Measurements from ENCODE around the gene SERP2. TPM values are rescaled to one million over a fixed set of nuclear protein-coding genes. Genes with fewer than 3 reads are reported as not detected.

SERP2 gene
- total and polyA plus RNA-seq, 10 of the 15 experiments (the other 5 are each of a cell fraction or from before 2014, with no cell fraction given) = not detected

DNA sequence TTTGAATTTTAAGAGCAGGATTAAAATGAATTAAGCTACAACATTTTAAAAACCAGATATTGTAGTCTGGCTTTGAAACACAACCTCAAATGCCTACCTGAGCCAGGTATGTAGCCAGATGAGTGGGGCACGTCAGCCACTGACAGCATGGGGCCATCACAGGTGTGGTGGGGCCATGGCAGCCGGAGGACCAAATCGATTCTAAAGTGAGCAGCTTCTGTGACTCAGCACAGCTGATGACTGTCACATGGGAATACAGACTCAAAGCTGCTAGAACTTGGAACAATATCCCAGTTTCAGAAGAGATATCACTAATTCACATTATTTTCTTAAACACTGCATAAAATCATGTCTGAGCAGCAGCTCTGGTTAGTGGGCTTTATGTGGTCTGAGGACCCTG lies 52.8 kb downstream of the SERP2 start:
- no peaks in the 10 kb centered on the region for H3K4me1 ChIP-seq (ENCODE audit: control insufficient read depth, insufficient read depth, low read length)
- no peaks in the 10 kb centered on the region for H3K79me2 ChIP-seq (ENCODE audit: control insufficient read depth, insufficient read depth, low read length)
- ChIA-PET SMC1A (ENCODE audit: uncharacterized antibody, unreplicated experiment) (no interaction called here), POLR2A (no interaction called here), RAD21 (ENCODE audit: unreplicated experiment) (no interaction called here), CTCF (interaction anchor here (1.9 kb wide), 1 partner anchor 11 kb away, joined by 4 read pairs; no protein-coding TSS in a partner anchor)
- ATAC-seq (no peak), FAIRE-seq (no peak), DNase-seq (ENCODE audit: low read depth, low spot score) (no peak)
- intact Hi-C loops (cut with micrococcal nuclease; ENCODE audit: unreplicated experiment) (no loop called here), in situ Hi-C loops (cut with MboI) (no loop called here)
- no peak overlapping the region for H2AFZ ChIP-seq (ENCODE audit: control insufficient read depth, low read depth, low read length)
- no peaks in the 10 kb centered on the region for H3K36me3 ChIP-seq (ENCODE audit: control insufficient read depth in 2 of 2, insufficient read depth in 2 of 2, low read length in 1 of 2)
- no peak overlapping the region for H3K9ac ChIP-seq (ENCODE audit: control insufficient read depth, insufficient read depth, low read length)
- 31% methylated on average over 3 of the region's 3 CpGs for WGBS (ENCODE audit: insufficient coverage, insufficient replicate concordance, low lambda C conversion rate, missing lambda C conversion rate)
- H3K4me2 ChIP-seq (ENCODE audit: control insufficient read depth, insufficient read depth) = no peak overlapping the region
- H3K27me3 ChIP-seq (replicated peaks in 1 of 2; ENCODE audit: control insufficient read depth in 2 of 2, insufficient read depth in 2 of 2, low read length in 1 of 2) = peaks cover 0 to 5% of the 10 kb centered on the region in 2 experiments; a peak in 2 of 4 replicates
- no peak overlapping the region for H3K4me3 ChIP-seq
- H3K9me3 ChIP-seq (replicated peaks; ENCODE audit: control insufficient read depth, insufficient read depth, low read length) = no peaks in the 10 kb centered on the region
- BruUV-seq (replicated peaks) = no TSS peak
- H3K27ac ChIP-seq (ENCODE audit: control insufficient read depth, insufficient read depth) = no peak overlapping the region
- H4K20me1 ChIP-seq (ENCODE audit: control insufficient read depth, insufficient read depth) = no peaks in the 10 kb centered on the region
- TF ChIP-seq SMC3 (IDR thresholded peaks at IDR 0.05; ENCODE audit: borderline replicate concordance, low read length) (no peak), TAF1 (IDR thresholded peaks at IDR 0.05; ENCODE audit: borderline replicate concordance, low read depth, low read length) (no peak), NFXL1 (IDR thresholded peaks at IDR 0.05; ENCODE audit: borderline replicate concordance) (no peak), POU2F2 (IDR thresholded peaks at IDR 0.05; ENCODE audit: borderline replicate concordance, low read depth, low read length) (no peak), POLR2A (IDR thresholded peaks at IDR 0.05; ENCODE audit: low read depth, low read length) (no peak), EGR1 (IDR thresholded peaks at IDR 0.05; ENCODE audit: borderline replicate concordance in 1 of 2, low read depth in 2 of 2, low read length in 2 of 2) (no peak), CEBPB (IDR thresholded peaks at IDR 0.05; ENCODE audit: borderline replicate concordance in 1 of 2, low read depth in 2 of 2, low read length in 2 of 2) (no peak), YBX1 (IDR thresholded peaks at IDR 0.05) (no peak), DPF2 (IDR thresholded peaks at IDR 0.05) (no peak), ETV6 (conservative IDR thresholded peaks at IDR 0.05 in 1 of 2, IDR thresholded peaks at IDR 0.05 in 1 of 2; ENCODE audit: borderline replicate concordance in 1 of 2, low read depth in 1 of 2) (no peak), GABPA (IDR thresholded peaks at IDR 0.05; ENCODE audit: low read depth) (no peak), FOXK2 (IDR thresholded peaks at IDR 0.05) (no peak), BCL11A (IDR thresholded peaks at IDR 0.05; ENCODE audit: low read depth, low read length) (no peak)
- TF ChIP-seq, protein P1, sequence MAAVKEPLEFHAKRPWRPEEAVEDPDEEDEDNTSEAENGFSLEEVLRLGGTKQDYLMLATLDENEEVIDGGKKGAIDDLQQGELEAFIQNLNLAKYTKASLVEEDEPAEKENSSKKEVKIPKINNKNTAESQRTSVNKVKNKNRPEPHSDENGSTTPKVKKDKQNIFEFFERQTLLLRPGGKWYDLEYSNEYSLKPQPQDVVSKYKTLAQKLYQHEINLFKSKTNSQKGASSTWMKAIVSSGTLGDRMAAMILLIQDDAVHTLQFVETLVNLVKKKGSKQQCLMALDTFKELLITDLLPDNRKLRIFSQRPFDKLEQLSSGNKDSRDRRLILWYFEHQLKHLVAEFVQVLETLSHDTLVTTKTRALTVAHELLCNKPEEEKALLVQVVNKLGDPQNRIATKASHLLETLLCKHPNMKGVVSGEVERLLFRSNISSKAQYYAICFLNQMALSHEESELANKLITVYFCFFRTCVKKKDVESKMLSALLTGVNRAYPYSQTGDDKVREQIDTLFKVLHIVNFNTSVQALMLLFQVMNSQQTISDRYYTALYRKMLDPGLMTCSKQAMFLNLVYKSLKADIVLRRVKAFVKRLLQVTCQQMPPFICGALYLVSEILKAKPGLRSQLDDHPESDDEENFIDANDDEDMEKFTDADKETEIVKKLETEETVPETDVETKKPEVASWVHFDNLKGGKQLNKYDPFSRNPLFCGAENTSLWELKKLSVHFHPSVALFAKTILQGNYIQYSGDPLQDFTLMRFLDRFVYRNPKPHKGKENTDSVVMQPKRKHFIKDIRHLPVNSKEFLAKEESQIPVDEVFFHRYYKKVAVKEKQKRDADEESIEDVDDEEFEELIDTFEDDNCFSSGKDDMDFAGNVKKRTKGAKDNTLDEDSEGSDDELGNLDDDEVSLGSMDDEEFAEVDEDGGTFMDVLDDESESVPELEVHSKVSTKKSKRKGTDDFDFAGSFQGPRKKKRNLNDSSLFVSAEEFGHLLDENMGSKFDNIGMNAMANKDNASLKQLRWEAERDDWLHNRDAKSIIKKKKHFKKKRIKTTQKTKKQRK (IDR thresholded peaks at IDR 0.05; ENCODE audit: low read depth, low read length) = no peak

All from GM12878 (cell line).